ENCODE data around the gene HMGCR. TPM values are rescaled to one million over a fixed set of nuclear protein-coding genes. Genes with fewer than 3 reads are reported as not detected.

The HMGCR gene
- total and polyA plus RNA-seq, 2 donors (not counting 3 experiments of a cell fraction or from before 2014, with no cell fraction given) = 39.6 to 104 TPM

DNA sequence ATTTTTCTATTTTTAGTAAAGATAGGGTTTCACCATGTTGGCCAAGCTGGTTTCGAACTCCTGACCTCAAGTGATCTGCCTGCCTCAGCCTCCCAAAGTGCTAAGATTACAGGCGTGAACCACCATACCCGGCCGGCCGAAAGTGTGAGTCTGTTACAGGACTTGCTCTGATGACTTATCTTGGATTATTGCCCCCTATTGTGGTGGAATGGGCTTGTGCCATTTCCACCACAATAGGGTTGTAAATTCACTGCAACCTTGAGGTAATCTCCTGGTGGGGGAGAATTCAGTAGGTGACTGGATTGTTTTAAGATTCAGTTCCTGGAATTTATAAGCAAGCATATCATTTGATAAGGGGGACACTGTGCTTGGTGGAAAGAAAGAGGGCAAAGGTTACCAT is 15.0 kb upstream of the HMGCR start:
- CTCF ChIA-PET = no interaction called here
- Histone ChIP-seq H3K27ac (ENCODE audit: insufficient read depth, low read depth, low read length) (no peak overlapping the region), H4K20me1 (replicated peaks; ENCODE audit: control insufficient read depth, extremely low read depth, insufficient read depth, low read length) (no peaks in the 10 kb centered on the region), H2AFZ (ENCODE audit: low read depth, low read length) (no peak overlapping the region), H3K79me2 (ENCODE audit: control insufficient read depth, insufficient read depth, low read length) (no peaks in the 10 kb centered on the region), H3K4me1 (ENCODE audit: control insufficient read depth, extremely low read depth, insufficient read depth, low read length) (no peaks in the 10 kb centered on the region), H3K9ac (replicated peaks; ENCODE audit: extremely low read depth, insufficient read depth, low read length) (no peak overlapping the region), H3K27me3 (ENCODE audit: control insufficient read depth in 2 of 2, insufficient read depth in 2 of 2, low read length in 2 of 2) (peaks cover 2 to 7% of the 10 kb centered on the region in 2 experiments), H3K4me2 (ENCODE audit: insufficient read depth, low read length) (no peak overlapping the region), H3K9me1 (replicated peaks; ENCODE audit: control insufficient read depth, extremely low read depth, insufficient read depth, low read length) (no peaks in the 10 kb centered on the region), H3K4me3 (replicated peaks in 1 of 3; ENCODE audit: insufficient read depth in 1 of 3, low read depth in 1 of 3, low read length in 3 of 3) (no peak overlapping the region), H3K36me3 (ENCODE audit: control insufficient read depth in 2 of 2, extremely low read depth in 1 of 2, insufficient read depth in 2 of 2, low read length in 2 of 2) (no peaks in the 10 kb centered on the region), H3K9me3 (replicated peaks; ENCODE audit: control insufficient read depth, insufficient read depth, low read length) (no peaks in the 10 kb centered on the region)
- FAIRE-seq (no peak), DNase-seq (ENCODE audit: low read depth, low spot score) (no peak)
- TF ChIP-seq POLR2AphosphoS5 (IDR thresholded peaks at IDR 0.05; ENCODE audit: insufficient read depth, low read depth, low read length) = no peak
- TF ChIP-seq MYC (IDR thresholded peaks at IDR 0.05; ENCODE audit: low read depth, low read length) = no peak
- no peak for TF ChIP-seq JUN (IDR thresholded peaks at IDR 0.05; ENCODE audit: borderline replicate concordance, insufficient read depth, insufficient read length, low read depth)
- TF ChIP-seq FOS (IDR thresholded peaks at IDR 0.05; ENCODE audit: borderline replicate concordance, insufficient read depth, low read length) = no peak
- TF ChIP-seq, protein P1, sequence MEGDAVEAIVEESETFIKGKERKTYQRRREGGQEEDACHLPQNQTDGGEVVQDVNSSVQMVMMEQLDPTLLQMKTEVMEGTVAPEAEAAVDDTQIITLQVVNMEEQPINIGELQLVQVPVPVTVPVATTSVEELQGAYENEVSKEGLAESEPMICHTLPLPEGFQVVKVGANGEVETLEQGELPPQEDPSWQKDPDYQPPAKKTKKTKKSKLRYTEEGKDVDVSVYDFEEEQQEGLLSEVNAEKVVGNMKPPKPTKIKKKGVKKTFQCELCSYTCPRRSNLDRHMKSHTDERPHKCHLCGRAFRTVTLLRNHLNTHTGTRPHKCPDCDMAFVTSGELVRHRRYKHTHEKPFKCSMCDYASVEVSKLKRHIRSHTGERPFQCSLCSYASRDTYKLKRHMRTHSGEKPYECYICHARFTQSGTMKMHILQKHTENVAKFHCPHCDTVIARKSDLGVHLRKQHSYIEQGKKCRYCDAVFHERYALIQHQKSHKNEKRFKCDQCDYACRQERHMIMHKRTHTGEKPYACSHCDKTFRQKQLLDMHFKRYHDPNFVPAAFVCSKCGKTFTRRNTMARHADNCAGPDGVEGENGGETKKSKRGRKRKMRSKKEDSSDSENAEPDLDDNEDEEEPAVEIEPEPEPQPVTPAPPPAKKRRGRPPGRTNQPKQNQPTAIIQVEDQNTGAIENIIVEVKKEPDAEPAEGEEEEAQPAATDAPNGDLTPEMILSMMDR (IDR thresholded peaks at IDR 0.05; ENCODE audit: extremely low read depth in 1 of 2, insufficient read depth in 1 of 2, low read depth in 1 of 2, low read length in 2 of 2) = no peak
- TF ChIP-seq POLR2A (IDR thresholded peaks at IDR 0.05; ENCODE audit: low read depth, low read length) = no peak
- TF ChIP-seq EZH2 (IDR thresholded peaks at IDR 0.05; ENCODE audit: borderline replicate concordance, low read depth, low read length, severe bottlenecking) = no peak
- no peak for TF ChIP-seq GATA2 (IDR thresholded peaks at IDR 0.05; ENCODE audit: insufficient read depth, insufficient read length, low read depth, low read length)
- TF ChIP-seq, protein P2, sequence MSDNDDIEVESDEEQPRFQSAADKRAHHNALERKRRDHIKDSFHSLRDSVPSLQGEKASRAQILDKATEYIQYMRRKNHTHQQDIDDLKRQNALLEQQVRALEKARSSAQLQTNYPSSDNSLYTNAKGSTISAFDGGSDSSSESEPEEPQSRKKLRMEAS (IDR thresholded peaks at IDR 0.05; ENCODE audit: insufficient read depth, insufficient read length) = no peak
- no TSS peak for BruUV-seq (replicated peaks)
- intact Hi-C loops (cut with micrococcal nuclease) = no loop called here
- dilution Hi-C loops (cut with MboI; ENCODE audit: extremely low pct_ligation_motif_present, low sequenced_read_pairs) = no loop called here
- POLR2A ChIA-PET = no interaction called here

Data from endothelial cell of umbilical vein (primary cell).